Body of pancreas (tissue), 4 donors: ENCODE results near the gene CEND1. TPM values are rescaled to one million over a fixed set of nuclear protein-coding genes. Genes with fewer than 3 reads are reported as not detected.

ENCODE experiments used
- ATAC-seq: fragments of 150-250 bp; one replicate; pipeline ENCODE4 v1.9.1; 2016
- DNase-seq, 4 donors: peaks; one replicate each; pipeline ENCODE4 v3.0.0-alpha.2; 2019
- H3K27ac ChIP-seq, 4 donors: fragments of 200-600 bp; sonication (generic); 1 replicate in 3 of 4; 2 replicates in 1 of 4; pipeline versions ENCODE4 v1.5.1 to v1.6.1; 2016 to 2019; ENCODE audit warnings: mild to moderate bottlenecking in 1 of 4, mixed read lengths in 1 of 4, moderate library complexity in 1 of 4
- H3K27me3 ChIP-seq, 2 donors: fragments of 200-600 bp; sonication (generic); one replicate each; pipeline ENCODE4 v1.6.0; 2016; ENCODE audit warnings: mild to moderate bottlenecking in 1 of 2
- H3K36me3 ChIP-seq, 2 donors: fragments of 200-600 bp; sonication (generic); replicated peaks in 1 of 2; 2 replicates each; pipeline ENCODE4 v1.5.1; 2016; ENCODE audit warnings: low read depth in 2 of 2; ENCODE audit not compliant: insufficient read depth in 1 of 2
- H3K4me1 ChIP-seq: fragments of 200-600 bp; sonication (generic); one replicate; pipeline ENCODE4 v1.6.0; 2016
- H3K4me3 ChIP-seq, 2 donors: fragments of 200-600 bp; sonication (generic); 1 replicate in 1 of 2; 2 replicates in 1 of 2; pipeline ENCODE4 v1.5.1; 2016 to 2019
- H3K9me3 ChIP-seq, 3 donors: fragments of 200-600 bp; sonication (generic); 1 replicate in 2 of 3; 2 replicates in 1 of 3; pipeline ENCODE4 v1.5.1; 2016
- POLR2A ChIP-seq, 3 donors: fragments of 450-650 bp; IDR thresholded peaks; one replicate each; pipeline ENCODE4 v1.6.1; 2016; ENCODE audit warnings: antibody characterized with exemption in 3 of 3, mild to moderate bottlenecking in 2 of 3
- WGBS, 2 donors: methylation state at CpG; one replicate each; pipeline ENCODE4 v1.1.5; 2017; 5-methylcytosine and 5-hydroxymethylcytosine counted together
- intact Hi-C: fragments of 100-400 bp; cut with DNase I; formaldehyde crosslinking; loops from one replicate; pipeline ENCODE4 v1.15.1; 2023
- total RNA-seq, 2 donors: library from RNA; depleted of rRNA; stranded (reverse); fragments of >200 nt; gene quantifications; one replicate each; pipeline ENCODE4 v1.1.0, GENCODE V29; 2016
- TF ChIP-seq, protein P1 (sequence below), 7 experiments: fragments of 450-650 bp in 4 of 7; fragments of 200-600 bp in 3 of 7; sonication (generic) in 3 of 7; IDR thresholded peaks; one replicate each; pipeline ENCODE4 v1.5.1; 2016 to 2019; ENCODE audit warnings: antibody characterized with exemption in 7 of 7

CEND1 gene
- total RNA-seq, 2 donors from 2014 or later: 0.78 TPM; not detected in 1

GRCh38 chr11:776263-776560 lies 13.7 kb downstream of the CEND1 start:
- no peak overlapping the region for H3K4me3 ChIP-seq
- ATAC-seq (no peak), DNase-seq (no peak)
- no peak for TF ChIP-seq POLR2A (IDR thresholded peaks at IDR 0.05)
- TF ChIP-seq, protein P1, sequence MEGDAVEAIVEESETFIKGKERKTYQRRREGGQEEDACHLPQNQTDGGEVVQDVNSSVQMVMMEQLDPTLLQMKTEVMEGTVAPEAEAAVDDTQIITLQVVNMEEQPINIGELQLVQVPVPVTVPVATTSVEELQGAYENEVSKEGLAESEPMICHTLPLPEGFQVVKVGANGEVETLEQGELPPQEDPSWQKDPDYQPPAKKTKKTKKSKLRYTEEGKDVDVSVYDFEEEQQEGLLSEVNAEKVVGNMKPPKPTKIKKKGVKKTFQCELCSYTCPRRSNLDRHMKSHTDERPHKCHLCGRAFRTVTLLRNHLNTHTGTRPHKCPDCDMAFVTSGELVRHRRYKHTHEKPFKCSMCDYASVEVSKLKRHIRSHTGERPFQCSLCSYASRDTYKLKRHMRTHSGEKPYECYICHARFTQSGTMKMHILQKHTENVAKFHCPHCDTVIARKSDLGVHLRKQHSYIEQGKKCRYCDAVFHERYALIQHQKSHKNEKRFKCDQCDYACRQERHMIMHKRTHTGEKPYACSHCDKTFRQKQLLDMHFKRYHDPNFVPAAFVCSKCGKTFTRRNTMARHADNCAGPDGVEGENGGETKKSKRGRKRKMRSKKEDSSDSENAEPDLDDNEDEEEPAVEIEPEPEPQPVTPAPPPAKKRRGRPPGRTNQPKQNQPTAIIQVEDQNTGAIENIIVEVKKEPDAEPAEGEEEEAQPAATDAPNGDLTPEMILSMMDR (IDR thresholded peaks at IDR 0.05): no peak
- H3K27ac ChIP-seq: peak overlapping the region in 1 of 4 donors; percentile 70
- H3K9me3 ChIP-seq: no peaks in the 10 kb centered on the region
- peaks cover 0 to 5% of the 10 kb centered on the region in 2 donors for H3K36me3 ChIP-seq
- intact Hi-C loops: no loop called here
- peaks cover 35% of the 10 kb centered on the region for H3K4me1 ChIP-seq
- H3K27me3 ChIP-seq: no peaks in the 10 kb centered on the region
- 36 to 58% methylated on average over 5 to 11 of the region's 11 CpGs for WGBS, 2 donors

DNA sequence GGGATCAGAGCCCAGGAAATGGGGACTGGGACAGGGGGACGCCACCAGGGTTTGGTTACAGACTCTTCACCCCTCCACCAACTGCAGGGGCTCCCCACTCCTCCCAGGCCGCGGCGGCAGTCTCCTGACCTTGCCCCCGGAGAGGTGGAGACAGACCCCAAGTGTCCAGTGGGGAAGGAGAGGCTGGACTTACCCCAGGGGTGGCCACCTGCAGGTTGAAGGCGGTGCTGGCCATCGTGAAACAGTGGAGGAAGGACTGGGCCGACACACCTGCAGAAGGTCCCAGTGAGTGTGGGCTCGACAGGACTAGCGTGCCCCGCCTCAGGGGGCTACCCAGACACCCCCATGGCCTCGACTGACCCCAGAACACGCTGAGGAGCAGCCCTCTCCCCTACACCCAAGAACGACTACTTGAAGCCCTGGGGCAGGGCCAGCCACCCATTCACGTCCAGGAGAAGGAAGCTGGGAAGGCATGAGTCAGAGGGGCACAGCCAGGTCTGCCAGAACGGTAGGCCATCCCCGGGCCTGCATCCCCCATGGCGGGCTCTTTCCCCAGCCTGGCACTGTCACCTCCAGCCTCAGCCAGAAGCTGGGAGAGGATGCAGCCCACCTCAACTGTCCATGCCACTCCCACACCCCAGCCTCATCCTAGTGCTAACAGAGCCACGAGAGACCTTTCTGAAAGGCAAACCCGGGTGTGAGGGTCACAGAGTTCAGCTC lies 14.9 kb downstream of the CEND1 start:
- peaks cover 35% of the 10 kb centered on the region for H3K4me1 ChIP-seq
- WGBS, 2 donors: 70 to 74% methylated on average over 12 to 20 of the region's 20 CpGs

GRCh38 chr11:773830-774229 lies 16.1 kb downstream of the CEND1 start:
- Histone ChIP-seq H3K27ac (no peak overlapping the region), H3K27me3 (no peaks in the 10 kb centered on the region), H3K36me3 (peaks cover 0 to 10% of the 10 kb centered on the region in 2 donors), H3K4me1 (peaks cover 33% of the 10 kb centered on the region), H3K4me3 (no peak overlapping the region), H3K9me3 (no peaks in the 10 kb centered on the region)
- intact Hi-C loops: no loop called here
- ATAC-seq: no peak
- no peak for TF ChIP-seq POLR2A (IDR thresholded peaks at IDR 0.05)
- TF ChIP-seq, protein P1 (IDR thresholded peaks at IDR 0.05): no peak
- no peak for DNase-seq
- 88 to 94% methylated on average over 3 to 9 of the region's 9 CpGs for WGBS, 2 donors

More for the DNA sequence above, 14.9 kb downstream of the CEND1 start:
- no peaks in the 10 kb centered on the region for H3K9me3 ChIP-seq
- H3K27me3 ChIP-seq: no peaks in the 10 kb centered on the region
- no peak overlapping the region for H3K4me3 ChIP-seq
- intact Hi-C loops: no loop called here
- ATAC-seq (no peak), DNase-seq (peak in 1 of 4 donors; percentile 15)
- peaks cover 0 to 10% of the 10 kb centered on the region in 2 donors for H3K36me3 ChIP-seq
- no peak overlapping the region for H3K27ac ChIP-seq
- TF ChIP-seq, protein P1 (IDR thresholded peaks at IDR 0.05): no peak
- no peak for TF ChIP-seq POLR2A (IDR thresholded peaks at IDR 0.05)

DNA sequence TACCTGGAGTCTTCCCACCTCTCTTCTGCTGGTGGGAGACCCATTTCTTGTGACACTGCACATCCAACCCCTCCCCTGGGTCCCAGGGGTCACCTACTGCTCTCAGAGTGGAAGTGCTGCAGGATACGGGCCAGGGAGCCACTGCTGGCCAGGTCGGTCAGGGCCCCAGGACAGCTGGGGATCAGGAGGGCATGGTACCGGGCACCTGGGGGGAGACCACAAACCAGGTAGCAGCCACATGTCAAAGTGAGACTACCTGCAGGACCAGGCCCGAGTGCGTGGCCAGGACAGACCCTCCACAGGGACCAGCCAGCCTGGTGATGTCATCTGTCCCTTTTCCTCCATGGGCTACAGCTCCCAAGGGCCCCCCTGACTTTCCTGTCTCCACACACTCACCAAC lies 16.5 kb downstream of the CEND1 start:
- ATAC-seq: no peak
- Histone ChIP-seq H3K4me1 (peaks cover 29% of the 10 kb centered on the region), H3K27me3 (no peaks in the 10 kb centered on the region), H3K9me3 (no peaks in the 10 kb centered on the region), H3K4me3 (no peak overlapping the region), H3K36me3 (peaks cover 0 to 10% of the 10 kb centered on the region in 2 donors), H3K27ac (no peak overlapping the region)
- WGBS, 2 donors: 84 to 100% methylated on average over 2 to 5 of the region's 5 CpGs
- no peak for TF ChIP-seq POLR2A (IDR thresholded peaks at IDR 0.05)
- TF ChIP-seq, protein P1 (IDR thresholded peaks at IDR 0.05): no peak
- intact Hi-C loops: no loop called here
- DNase-seq: no peak
